Activated CD4-positive, alpha-beta T cell treated with anti-CD3 and anti-CD28 coated beads, Interleukin-2, amount 10 ng/mL, durations not matched to agents 7 days and 5 days (primary cell): ENCODE results near the gene EMC10. TPM values are rescaled to one million over a fixed set of nuclear protein-coding genes. Genes with fewer than 3 reads are reported as not detected.

ENCODE experiments used
- CTCF ChIA-PET: fragments of 350-600 bp; sonication (Branson Sonifier 250); formaldehyde crosslinking; loops from one replicate; lab custom pipeline; 2021; ENCODE audit warnings: antibody characterized with exemption; lab: Charles Lee
- POLR2A ChIA-PET: fragments of 350-600 bp; sonication (Branson Sonifier 250); formaldehyde crosslinking; loops from one replicate; lab custom pipeline; 2021; ENCODE audit warnings: antibody characterized with exemption; lab: Charles Lee
- DNase-seq: peaks from one replicate; pipeline ENCODE4 v3.0.0-alpha.2; 2020
- H3K27ac Mint-ChIP-seq: one replicate; pipeline ENCODE4 v1.8.0; 2021; ENCODE audit warnings: mild to moderate bottlenecking, moderate library complexity, mixed read lengths
- H3K27me3 Mint-ChIP-seq: one replicate; pipeline ENCODE4 v1.8.0; 2021; ENCODE audit warnings: mixed read lengths
- H3K36me3 Mint-ChIP-seq: one replicate; pipeline ENCODE4 v1.8.0; 2021; ENCODE audit warnings: low read depth, mixed read lengths
- H3K4me1 Mint-ChIP-seq: one replicate; pipeline ENCODE4 v1.8.0; 2021; ENCODE audit warnings: mixed read lengths
- H3K4me3 Mint-ChIP-seq: one replicate; pipeline ENCODE4 v1.8.0; 2021; ENCODE audit warnings: mild to moderate bottlenecking, moderate library complexity, mixed read lengths
- H3K9me3 Mint-ChIP-seq: one replicate; pipeline ENCODE4 v1.8.0; 2021; ENCODE audit warnings: mixed read lengths
- total RNA-seq, 2 experiments: library from RNA; stranded (reverse); gene quantifications; one replicate each; pipeline ENCODE4 v1.2.3, GENCODE V29; 2021

The EMC10 gene
- total RNA-seq, 2 experiments from 2014 or later: 57.8 to 64.9 TPM

GRCh38 chr19:50458396-50459066 lies 17.8 kb upstream of the EMC10 start:
- peaks cover 9% of the 10 kb centered on the region for H3K27me3 Mint-ChIP-seq
- ChIA-PET POLR2A (no interaction called here), CTCF (interaction anchor here (1.5 kb wide), 1 partner anchor 83 kb away, joined by 4 read pairs; the partner anchor contains the start of gene NR1H2)
- H3K9me3 Mint-ChIP-seq: no peaks in the 10 kb centered on the region
- DNase-seq: no peak
- H3K36me3 Mint-ChIP-seq: no peaks in the 10 kb centered on the region
- no peak overlapping the region for H3K4me3 Mint-ChIP-seq
- no peak overlapping the region for H3K27ac Mint-ChIP-seq
- peaks cover 15% of the 10 kb centered on the region for H3K4me1 Mint-ChIP-seq

DNA sequence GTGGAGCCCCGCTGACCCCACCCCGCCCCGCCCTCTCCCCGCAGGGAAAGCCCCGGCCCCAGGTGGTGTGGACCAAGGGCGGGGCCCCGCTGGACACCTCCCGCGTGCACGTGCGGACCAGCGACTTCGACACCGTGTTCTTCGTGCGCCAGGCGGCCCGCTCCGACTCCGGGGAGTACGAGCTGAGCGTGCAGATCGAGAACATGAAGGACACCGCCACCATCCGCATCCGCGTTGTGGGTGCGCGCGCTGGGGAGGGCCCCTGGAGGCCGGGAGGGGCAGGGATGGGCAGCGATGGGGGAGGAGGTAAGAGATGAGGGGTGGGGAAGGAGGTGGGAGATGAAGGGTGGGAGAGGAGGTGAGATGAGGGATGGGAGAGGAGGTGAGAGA lies 17.2 kb upstream of the EMC10 start:
- Mint-ChIP-seq H3K9me3 (no peaks in the 10 kb centered on the region), H3K36me3 (no peaks in the 10 kb centered on the region), H3K27me3 (peaks cover 9% of the 10 kb centered on the region), H3K4me3 (no peak overlapping the region), H3K4me1 (peaks cover 15% of the 10 kb centered on the region), H3K27ac (no peak overlapping the region)
- ChIA-PET CTCF (no interaction called here), POLR2A (no interaction called here)
- no peak for DNase-seq

GRCh38 chr19:50459638-50460037 lies 16.7 kb upstream of the EMC10 start:
- no peaks in the 10 kb centered on the region for H3K36me3 Mint-ChIP-seq
- ChIA-PET POLR2A (no interaction called here), CTCF (interaction anchor here (0.9 to 2.3 kb wide), 4 partner anchors 18 to 108 kb away, joined by 3 to 17 read pairs (median 4); no protein-coding TSS in a partner anchor)
- no peak overlapping the region for H3K27ac Mint-ChIP-seq
- peaks cover 9% of the 10 kb centered on the region for H3K27me3 Mint-ChIP-seq
- H3K4me3 Mint-ChIP-seq: no peak overlapping the region
- H3K9me3 Mint-ChIP-seq: no peaks in the 10 kb centered on the region
- DNase-seq: no peak
- peaks cover 15% of the 10 kb centered on the region for H3K4me1 Mint-ChIP-seq

- no peak for DNase-seq
- H3K27me3 Mint-ChIP-seq: peaks cover 9% of the 10 kb centered on the region
- no peak overlapping the region for H3K27ac Mint-ChIP-seq
- H3K36me3 Mint-ChIP-seq: no peaks in the 10 kb centered on the region
- peaks cover 15% of the 10 kb centered on the region for H3K4me1 Mint-ChIP-seq
- ChIA-PET POLR2A (no interaction called here), CTCF (interaction anchor here (0.9 to 2.3 kb wide), 7 partner anchors 9 to 108 kb away, joined by 3 to 17 read pairs (median 5); no protein-coding TSS in a partner anchor)
- no peaks in the 10 kb centered on the region for H3K9me3 Mint-ChIP-seq
- H3K4me3 Mint-ChIP-seq: no peak overlapping the region
Observed at GRCh38 chr19:50460161-50460765, 16.0 kb upstream of the EMC10 start.

- DNase-seq: peak; percentile 69
- no peak overlapping the region for H3K4me3 Mint-ChIP-seq
- no peaks in the 10 kb centered on the region for H3K36me3 Mint-ChIP-seq
- H3K27me3 Mint-ChIP-seq: peaks cover 9% of the 10 kb centered on the region
- CTCF ChIA-PET: interaction anchor here (0.7 to 2.3 kb wide), 9 partner anchors 8 to 104 kb away, joined by 3 to 17 read pairs (median 5); no protein-coding TSS in a partner anchor
- no peak overlapping the region for H3K27ac Mint-ChIP-seq
- no peaks in the 10 kb centered on the region for H3K9me3 Mint-ChIP-seq
- H3K4me1 Mint-ChIP-seq: peaks cover 15% of the 10 kb centered on the region
- POLR2A ChIA-PET: no interaction called here
Observed at GRCh38 chr19:50461066-50461875, 15.0 kb upstream of the EMC10 start.

GRCh38 chr19:50462970-50463369 lies 13.3 kb upstream of the EMC10 start:
- Mint-ChIP-seq H3K9me3 (no peaks in the 10 kb centered on the region), H3K27ac (no peak overlapping the region), H3K27me3 (peaks cover 4% of the 10 kb centered on the region), H3K4me1 (peaks cover 15% of the 10 kb centered on the region), H3K4me3 (no peak overlapping the region), H3K36me3 (no peaks in the 10 kb centered on the region)
- ChIA-PET CTCF (interaction anchor here (1.4 to 1.7 kb wide), 2 partner anchors 16 to 105 kb away, joined by 5 to 6 read pairs; no protein-coding TSS in a partner anchor), POLR2A (no interaction called here)
- no peak for DNase-seq

GRCh38 chr19:50464348-50464747 lies 12.0 kb upstream of the EMC10 start:
- Mint-ChIP-seq H3K27ac (no peak overlapping the region), H3K9me3 (no peaks in the 10 kb centered on the region), H3K36me3 (no peaks in the 10 kb centered on the region), H3K4me1 (peaks cover 15% of the 10 kb centered on the region), H3K4me3 (no peak overlapping the region), H3K27me3 (peaks cover 6% of the 10 kb centered on the region)
- CTCF ChIA-PET: interaction anchor here (0.8 to 0.9 kb wide), 2 partner anchors 92 to 132 kb away, joined by 3 read pairs; no protein-coding TSS in a partner anchor
- DNase-seq: no peak
- POLR2A ChIA-PET: no interaction called here

- CTCF ChIA-PET: interaction anchor here (0.9 kb wide), 1 partner anchor 92 kb away, joined by 3 read pairs; no protein-coding TSS in a partner anchor
- POLR2A ChIA-PET: no interaction called here
- Mint-ChIP-seq H3K4me1 (peaks cover 9% of the 10 kb centered on the region), H3K27me3 (peaks cover 5% of the 10 kb centered on the region), H3K9me3 (no peaks in the 10 kb centered on the region), H3K27ac (no peak overlapping the region), H3K4me3 (no peak overlapping the region), H3K36me3 (no peaks in the 10 kb centered on the region)
- no peak for DNase-seq
Observed at GRCh38 chr19:50465000-50465399, 11.3 kb upstream of the EMC10 start.

- CTCF ChIA-PET: interaction anchor here (0.9 kb wide), 1 partner anchor 98 kb away, joined by 3 read pairs; no protein-coding TSS in a partner anchor
- peaks cover 2% of the 10 kb centered on the region for H3K27me3 Mint-ChIP-seq
- H3K4me1 Mint-ChIP-seq: peaks cover 3% of the 10 kb centered on the region
Observed at GRCh38 chr19:50465986-50466705, 10.2 kb upstream of the EMC10 start.

GRCh38 chr19:50466706-50467039 lies 9.6 kb upstream of the EMC10 start:
- DNase-seq: no peak
- ChIA-PET POLR2A (no interaction called here), CTCF (interaction anchor here (0.9 kb wide), 1 partner anchor 98 kb away, joined by 3 read pairs; no protein-coding TSS in a partner anchor)
- no peaks in the 10 kb centered on the region for H3K4me1 Mint-ChIP-seq
- H3K27me3 Mint-ChIP-seq: peaks cover 2% of the 10 kb centered on the region
- no peaks in the 10 kb centered on the region for H3K36me3 Mint-ChIP-seq
- H3K9me3 Mint-ChIP-seq: no peaks in the 10 kb centered on the region
- H3K27ac Mint-ChIP-seq: no peak overlapping the region
- H3K4me3 Mint-ChIP-seq: no peak overlapping the region

More at GRCh38 chr19:50465986-50466705, 10.2 kb upstream of the EMC10 start:
- no peaks in the 10 kb centered on the region for H3K9me3 Mint-ChIP-seq
- no peaks in the 10 kb centered on the region for H3K36me3 Mint-ChIP-seq
- no peak overlapping the region for H3K4me3 Mint-ChIP-seq
- no peak overlapping the region for H3K27ac Mint-ChIP-seq
- POLR2A ChIA-PET: interaction anchor here (0.6 kb wide), 1 partner anchor 37 kb away, joined by 3 read pairs; no protein-coding TSS in a partner anchor
- DNase-seq: no peak

DNA sequence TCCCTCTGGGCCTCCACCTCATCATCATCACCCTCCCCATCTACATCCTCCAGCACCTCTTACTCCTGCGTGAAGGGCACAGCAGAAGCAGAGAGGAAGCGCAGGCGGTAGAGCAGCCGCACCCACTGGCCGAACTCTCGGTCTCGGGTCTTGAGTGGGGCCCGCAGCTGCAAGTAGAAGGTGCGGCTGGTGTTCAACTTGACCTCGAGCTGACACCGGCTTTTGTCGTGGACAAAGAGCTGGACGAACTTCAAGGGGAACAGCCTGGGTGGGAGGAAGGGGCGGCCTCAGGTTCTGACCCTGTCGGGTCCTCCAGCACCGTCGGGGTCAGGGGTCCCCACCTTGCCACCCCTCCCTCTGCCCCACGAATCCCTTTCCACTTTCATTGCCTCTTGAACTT lies 8.7 kb upstream of the EMC10 start:
- Mint-ChIP-seq H3K9me3 (no peaks in the 10 kb centered on the region), H3K36me3 (no peaks in the 10 kb centered on the region), H3K4me1 (no peaks in the 10 kb centered on the region), H3K4me3 (no peak overlapping the region), H3K27ac (no peak overlapping the region), H3K27me3 (peaks cover 2% of the 10 kb centered on the region)
- DNase-seq: no peak
- POLR2A ChIA-PET: no interaction called here
- CTCF ChIA-PET: no interaction called here

- Mint-ChIP-seq H3K27me3 (peaks cover 2% of the 10 kb centered on the region), H3K27ac (no peak overlapping the region), H3K4me1 (no peaks in the 10 kb centered on the region), H3K4me3 (no peak overlapping the region), H3K9me3 (no peaks in the 10 kb centered on the region), H3K36me3 (no peaks in the 10 kb centered on the region)
- DNase-seq: no peak
- ChIA-PET CTCF (interaction anchor here (1.8 to 2.8 kb wide), 2 partner anchors 8 to 15 kb away, joined by 6 to 7 read pairs; no protein-coding TSS in a partner anchor), POLR2A (no interaction called here)
Observed at GRCh38 chr19:50468818-50469217, 7.5 kb upstream of the EMC10 start.
